ENCODE data around the gene AZIN2. TPM values are rescaled to one million over a fixed set of nuclear protein-coding genes. Genes with fewer than 3 reads are reported as not detected.
"Not testable (repeated sequence)": the region's sequence is repeated elsewhere in the genome, so short reads cannot be mapped to it uniquely, and the experiment has no call there.

AZIN2 gene
- total RNA-seq, 1 donor from 2014 or later: 3.5 TPM

DNA sequence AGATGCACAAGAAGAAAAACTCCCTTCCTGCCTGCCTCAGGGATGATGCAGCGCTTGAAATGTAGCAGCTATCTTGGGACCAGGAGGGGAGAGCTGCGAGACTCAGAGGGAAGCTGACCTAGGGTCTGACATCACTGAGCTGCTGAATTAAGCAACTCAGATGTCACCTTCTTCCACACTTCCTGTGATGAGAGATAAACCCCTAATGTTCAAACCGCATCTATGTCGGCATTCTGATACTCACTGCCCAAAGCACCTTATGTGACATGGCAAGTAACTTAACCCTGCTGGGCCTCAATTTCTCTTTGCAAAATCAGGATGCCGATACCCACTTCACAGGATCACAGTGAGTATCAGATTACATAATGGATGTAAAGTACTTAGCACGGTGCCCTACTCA, 35.1 kb upstream of the AZIN2 start:
- TF ChIP-seq, protein P1, sequence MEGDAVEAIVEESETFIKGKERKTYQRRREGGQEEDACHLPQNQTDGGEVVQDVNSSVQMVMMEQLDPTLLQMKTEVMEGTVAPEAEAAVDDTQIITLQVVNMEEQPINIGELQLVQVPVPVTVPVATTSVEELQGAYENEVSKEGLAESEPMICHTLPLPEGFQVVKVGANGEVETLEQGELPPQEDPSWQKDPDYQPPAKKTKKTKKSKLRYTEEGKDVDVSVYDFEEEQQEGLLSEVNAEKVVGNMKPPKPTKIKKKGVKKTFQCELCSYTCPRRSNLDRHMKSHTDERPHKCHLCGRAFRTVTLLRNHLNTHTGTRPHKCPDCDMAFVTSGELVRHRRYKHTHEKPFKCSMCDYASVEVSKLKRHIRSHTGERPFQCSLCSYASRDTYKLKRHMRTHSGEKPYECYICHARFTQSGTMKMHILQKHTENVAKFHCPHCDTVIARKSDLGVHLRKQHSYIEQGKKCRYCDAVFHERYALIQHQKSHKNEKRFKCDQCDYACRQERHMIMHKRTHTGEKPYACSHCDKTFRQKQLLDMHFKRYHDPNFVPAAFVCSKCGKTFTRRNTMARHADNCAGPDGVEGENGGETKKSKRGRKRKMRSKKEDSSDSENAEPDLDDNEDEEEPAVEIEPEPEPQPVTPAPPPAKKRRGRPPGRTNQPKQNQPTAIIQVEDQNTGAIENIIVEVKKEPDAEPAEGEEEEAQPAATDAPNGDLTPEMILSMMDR (IDR thresholded peaks at IDR 0.05): no peak
- H3K4me1 ChIP-seq: no peaks in the 10 kb centered on the region
- no peak overlapping the region for H3K4me3 ChIP-seq
- no peaks in the 10 kb centered on the region for H3K9me3 ChIP-seq
- intact Hi-C loops (cut with DNase I): no loop called here
- no peak overlapping the region for H3K27ac ChIP-seq
- no peaks in the 10 kb centered on the region for H3K27me3 ChIP-seq
- no peaks in the 10 kb centered on the region for H3K36me3 ChIP-seq
- no peak for DNase-seq (ENCODE audit: low spot score in 2 of 2)

DNA sequence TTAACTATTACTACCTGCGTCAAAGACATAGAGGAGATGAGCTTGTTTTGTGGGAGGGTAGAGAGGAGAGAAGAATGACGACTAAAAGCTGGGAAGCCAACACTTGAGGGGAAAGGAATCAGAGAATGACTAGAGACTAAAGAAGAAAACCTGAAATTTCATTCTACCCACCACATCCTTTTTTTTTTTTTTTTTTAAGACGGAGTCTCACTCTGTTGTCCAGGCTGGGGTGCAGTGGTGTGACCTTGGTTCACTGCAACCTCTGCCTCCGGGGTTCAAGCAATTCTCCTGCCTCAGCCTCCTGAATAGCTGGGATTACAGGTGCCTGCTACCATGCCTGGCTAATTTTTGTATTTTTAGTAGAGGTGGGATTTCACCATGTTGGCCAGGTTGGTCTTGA, 34.7 kb upstream of the AZIN2 start:
- intact Hi-C loops (cut with DNase I); H3K27me3 ChIP-seq; H3K4me1 ChIP-seq; H3K4me3 ChIP-seq; H3K27ac ChIP-seq; DNase-seq (ENCODE audit: low spot score in 2 of 2); H3K9me3 ChIP-seq; H3K36me3 ChIP-seq: not testable (repeated sequence)

DNA sequence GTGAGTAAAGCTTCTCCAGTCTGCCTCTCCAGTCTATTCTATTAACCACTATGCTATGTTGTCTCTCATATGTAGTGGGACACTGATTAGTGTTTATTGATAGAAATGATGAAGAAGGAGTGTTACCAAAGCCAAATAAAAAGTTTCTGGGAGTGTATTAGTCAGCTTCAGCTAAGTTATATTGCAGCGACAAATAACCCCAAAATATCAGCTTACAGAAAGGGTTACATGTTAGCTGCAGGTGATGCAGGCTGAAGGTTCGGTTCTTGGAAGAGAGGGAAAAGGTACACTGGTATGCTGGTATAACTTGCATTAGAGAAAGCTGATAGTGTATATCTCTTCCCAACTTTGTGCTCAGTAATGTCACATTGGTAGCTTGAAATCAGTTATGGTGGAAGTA, 33.7 kb upstream of the AZIN2 start:
- H3K27ac ChIP-seq: no peak overlapping the region
- intact Hi-C loops (cut with DNase I): no loop called here
- TF ChIP-seq, protein P1 (IDR thresholded peaks at IDR 0.05): no peak
- H3K36me3 ChIP-seq: no peaks in the 10 kb centered on the region
- H3K4me1 ChIP-seq: no peaks in the 10 kb centered on the region
- DNase-seq (ENCODE audit: low spot score in 2 of 2): no peak
- H3K27me3 ChIP-seq: no peaks in the 10 kb centered on the region
- H3K9me3 ChIP-seq: no peaks in the 10 kb centered on the region
- H3K4me3 ChIP-seq: no peak overlapping the region

DNA sequence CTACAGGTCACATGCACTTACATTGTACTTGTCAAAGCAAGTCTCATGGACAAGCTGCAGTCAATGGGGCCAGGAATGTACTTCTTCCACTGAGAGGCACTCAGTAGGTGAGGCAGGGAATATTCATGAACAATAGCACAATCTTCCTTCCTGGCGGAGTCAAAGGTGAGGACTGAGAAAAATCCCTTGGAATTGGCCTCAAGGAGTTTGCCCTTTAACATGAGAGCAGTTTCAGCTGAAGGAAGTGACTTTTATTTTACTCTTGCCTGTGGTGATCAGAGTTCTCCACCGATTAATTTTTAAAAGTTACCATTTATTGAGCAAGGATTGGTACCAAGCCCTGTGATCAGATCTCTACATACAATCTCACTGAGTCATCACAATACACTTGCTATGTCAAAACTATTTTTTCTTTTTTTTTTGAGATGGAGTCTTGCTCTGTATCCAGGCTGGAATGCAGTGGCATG, 33.1 kb upstream of the AZIN2 start:
- TF ChIP-seq, protein P1 (IDR thresholded peaks at IDR 0.05): no peak
- Histone ChIP-seq H3K4me1 (no peaks in the 10 kb centered on the region), H3K27me3 (no peaks in the 10 kb centered on the region), H3K27ac (no peak overlapping the region), H3K4me3 (no peak overlapping the region), H3K9me3 (no peaks in the 10 kb centered on the region), H3K36me3 (no peaks in the 10 kb centered on the region)
- intact Hi-C loops (cut with DNase I): no loop called here
- DNase-seq (ENCODE audit: low spot score in 2 of 2): no peak

DNA sequence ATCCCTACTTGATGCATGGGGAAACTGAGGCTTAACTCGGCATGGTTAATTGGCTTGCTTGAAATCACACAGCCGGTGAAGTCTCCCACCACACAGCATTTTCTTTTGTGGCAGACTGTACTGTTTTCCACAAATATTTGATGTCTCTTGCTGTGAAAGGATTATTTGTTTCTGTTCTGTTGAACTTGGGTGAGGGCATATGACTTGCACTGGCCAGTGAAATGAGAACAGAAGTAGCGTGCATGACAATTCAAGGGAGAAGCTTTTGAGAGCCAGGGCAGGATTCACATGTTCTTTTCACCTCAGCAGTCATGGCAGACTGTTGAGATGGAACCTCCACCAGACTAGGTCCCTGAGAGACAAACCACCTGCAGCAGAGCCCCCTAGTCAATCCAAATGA, 32.5 kb upstream of the AZIN2 start:
- H3K4me3 ChIP-seq: no peak overlapping the region
- intact Hi-C loops (cut with DNase I): no loop called here
- H3K9me3 ChIP-seq: no peaks in the 10 kb centered on the region
- H3K27ac ChIP-seq: no peak overlapping the region
- no peaks in the 10 kb centered on the region for H3K4me1 ChIP-seq
- H3K36me3 ChIP-seq: no peaks in the 10 kb centered on the region
- no peak for DNase-seq (ENCODE audit: low spot score in 2 of 2)
- no peaks in the 10 kb centered on the region for H3K27me3 ChIP-seq
- TF ChIP-seq, protein P1 (IDR thresholded peaks at IDR 0.05): no peak

DNA sequence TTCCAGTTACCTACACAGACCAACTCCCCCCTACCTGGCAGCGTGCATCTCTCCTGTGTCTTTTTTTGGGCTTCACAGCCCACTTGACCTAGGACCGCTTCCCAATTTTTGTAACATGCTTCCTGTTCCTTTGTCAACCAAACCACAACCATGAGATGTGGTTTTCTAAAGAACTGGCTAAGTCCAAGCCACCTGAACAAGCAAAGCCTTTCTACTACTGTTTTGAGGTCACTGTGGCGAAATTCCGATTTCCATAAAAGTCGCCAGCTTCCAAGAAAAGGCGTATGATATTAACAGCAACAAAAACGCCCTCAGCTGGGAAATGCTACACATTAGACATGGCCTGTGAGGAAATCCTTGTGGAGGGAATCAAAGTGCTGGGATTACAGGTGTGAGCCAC, 31.6 kb upstream of the AZIN2 start:
- Histone ChIP-seq H3K4me3 (no peak overlapping the region), H3K27ac (no peak overlapping the region), H3K36me3 (no peaks in the 10 kb centered on the region), H3K9me3 (no peaks in the 10 kb centered on the region), H3K27me3 (no peaks in the 10 kb centered on the region), H3K4me1 (no peaks in the 10 kb centered on the region)
- no peak for DNase-seq (ENCODE audit: low spot score in 2 of 2)
- TF ChIP-seq, protein P1 (IDR thresholded peaks at IDR 0.05): no peak
- intact Hi-C loops (cut with DNase I): no loop called here

Measured in ascending aorta (tissue), 2 donors.